GM23248 (cell line): Measurements from ENCODE around the gene MYO16.

ENCODE experiments used
- EZH2 ChIP-seq: fragments of 200-600 bp; sonication (generic); IDR thresholded peaks from 2 replicates; pipeline ENCODE4 v1.6.1; 2018; ENCODE audit warnings: antibody characterized with exemption, mild to moderate bottlenecking; ENCODE audit not compliant: insufficient read depth, poor library complexity, severe bottlenecking
- EZH2phosphoT487 ChIP-seq: fragments of 200-600 bp; sonication (generic); IDR thresholded peaks from 2 replicates; pipeline ENCODE4 v1.6.1; 2018; ENCODE audit warnings: antibody characterized with exemption, moderate library complexity, mild to moderate bottlenecking, low read depth; ENCODE audit not compliant: insufficient read depth

DNA sequence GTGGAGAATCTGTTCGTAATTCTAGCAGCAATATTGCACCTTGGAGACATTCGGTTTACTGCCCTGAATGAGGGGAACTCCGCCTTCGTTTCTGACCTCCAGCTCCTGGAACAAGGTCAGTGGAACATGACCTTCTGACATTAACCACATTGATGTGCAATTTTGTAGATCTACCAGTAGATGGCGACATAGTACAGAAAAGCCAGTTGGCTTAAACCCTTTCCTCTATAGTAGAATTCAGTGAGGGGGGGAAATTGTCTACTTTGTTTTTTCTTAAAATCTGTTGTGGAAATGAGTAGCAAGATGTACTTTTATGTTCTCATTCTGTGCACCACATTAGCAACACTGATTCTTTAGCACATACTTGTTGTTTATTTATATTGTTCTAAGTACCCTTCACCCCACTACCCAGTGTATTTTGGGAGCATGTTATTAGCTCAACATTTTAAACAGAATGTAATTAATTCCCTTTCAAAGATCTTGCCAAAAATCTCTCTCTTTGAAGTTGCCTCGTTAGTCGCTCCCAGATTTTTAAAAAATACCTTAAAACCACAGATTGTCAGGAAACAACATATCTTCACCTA, 332.2 kb downstream of the MYO16 start:
- no peak for TF ChIP-seq EZH2phosphoT487
- no peak for TF ChIP-seq EZH2
